NCI-H1930 (cell line): ENCODE results near the gene LMF1.
"Not testable (repeated sequence)": the region's sequence is repeated elsewhere in the genome, so short reads cannot be mapped to it uniquely, and the experiment has no call there.

Experiments
- DNase-seq, 2 experiments: peaks; one replicate each; lab custom pipeline; 2025; lab: John Stamatoyannopoulos, UW

The LMF1 gene

DNA sequence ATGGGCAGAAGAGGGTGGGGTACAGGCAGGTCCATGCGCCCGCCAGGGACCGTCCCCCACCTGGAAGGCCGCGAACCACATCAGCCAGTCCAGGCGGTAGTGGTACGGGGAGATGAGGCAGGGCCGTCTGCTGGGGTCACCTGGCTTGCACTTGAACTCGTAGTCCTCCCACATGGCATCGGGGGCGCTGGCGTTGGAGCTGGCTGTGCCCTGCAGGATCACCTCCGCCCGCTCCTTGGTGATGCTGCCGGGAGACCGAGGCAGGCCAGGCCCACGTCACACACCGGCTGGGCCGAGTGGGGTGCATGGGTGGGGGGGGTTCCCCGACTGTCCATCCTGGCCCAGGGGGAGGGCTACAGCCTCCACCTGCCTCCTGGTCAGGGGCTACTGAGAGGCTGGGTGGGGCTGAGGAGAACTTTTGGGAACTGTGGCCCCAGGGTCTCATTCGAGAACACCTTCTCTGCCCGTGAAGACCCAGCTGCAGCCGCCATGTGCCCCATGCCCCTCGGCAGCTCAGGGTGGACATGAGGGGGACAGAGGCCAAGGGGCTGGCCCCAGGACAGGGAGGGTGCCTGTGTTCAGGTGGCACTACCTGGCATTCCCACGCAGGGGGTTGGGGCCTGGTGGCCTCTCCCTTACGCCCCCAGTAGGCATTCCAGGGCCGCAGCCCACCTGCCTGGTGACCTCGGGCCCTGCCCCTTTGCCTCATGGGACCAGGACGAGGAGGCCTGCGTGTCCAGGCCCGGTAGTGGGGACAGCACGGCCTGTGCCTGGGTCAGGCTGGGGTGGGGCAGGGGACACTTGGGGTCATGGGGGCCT lies 100.8 kb downstream of the LMF1 start:
- DNase-seq: no peak

DNA sequence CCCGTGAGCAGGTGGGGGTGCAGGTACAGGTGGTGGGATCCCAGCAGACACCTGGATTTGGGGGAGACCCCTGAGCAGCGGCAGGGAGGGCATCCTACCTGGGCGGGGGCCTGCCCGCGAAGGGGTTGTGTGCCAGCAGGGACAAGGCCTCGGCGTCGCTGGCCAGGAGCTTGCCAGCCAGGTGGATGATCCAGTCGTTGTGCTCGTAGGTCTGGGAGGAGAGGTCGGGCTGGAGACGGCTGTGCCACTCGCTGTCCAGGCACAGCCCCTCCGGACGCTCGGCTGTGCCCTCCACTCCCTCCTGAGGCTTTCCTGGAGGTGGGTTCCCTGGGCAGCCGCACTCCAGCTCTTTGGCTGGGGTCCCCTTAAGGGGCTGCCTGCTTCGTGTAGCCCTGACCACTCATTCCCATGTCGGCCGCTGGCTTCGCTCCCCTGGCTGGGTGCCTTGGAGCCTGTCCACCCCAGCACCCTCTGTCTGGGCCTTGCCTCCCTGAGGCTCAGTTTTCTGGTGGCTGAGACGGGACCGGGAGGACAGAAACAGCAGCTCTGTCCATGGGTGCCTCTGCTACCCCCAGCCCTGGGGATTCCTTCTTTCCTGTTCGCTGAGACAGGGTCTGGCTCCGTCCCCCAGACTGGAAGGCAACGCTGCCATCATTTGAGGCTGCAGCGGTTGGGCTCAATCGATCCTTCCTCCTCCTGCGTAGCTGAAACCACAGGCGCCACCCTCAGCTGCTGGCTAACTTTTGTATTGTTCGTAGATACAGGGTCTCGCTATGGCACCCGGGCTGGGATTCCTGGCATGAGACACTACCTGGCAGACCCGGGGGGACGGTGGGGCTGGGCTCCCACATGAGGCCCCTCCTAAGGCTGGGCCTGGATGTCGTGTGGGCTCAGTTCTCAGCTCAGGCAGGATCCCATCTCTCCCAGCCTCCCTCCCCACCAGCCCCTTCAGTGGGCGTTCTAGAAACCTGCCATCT lies 101.7 kb downstream of the LMF1 start:
- no peak for DNase-seq

DNA sequence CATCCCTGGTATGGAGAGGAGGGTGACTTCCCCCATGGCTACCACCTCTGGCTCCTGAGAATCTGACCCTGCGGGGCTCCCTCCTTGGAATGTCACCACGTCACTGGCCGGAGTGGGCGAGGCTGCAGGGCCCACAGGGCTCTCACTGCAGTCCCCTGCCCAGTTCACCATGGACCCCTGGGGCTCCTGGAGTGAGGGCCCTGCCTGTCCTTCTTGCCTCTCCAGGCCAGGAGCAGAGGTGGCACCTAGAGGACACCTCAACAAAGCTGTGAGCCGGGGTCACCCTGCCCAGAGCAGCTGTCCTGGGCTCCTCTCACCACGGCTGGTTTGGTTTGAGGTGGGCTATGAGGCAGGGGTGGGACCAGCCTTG lies 102.4 kb downstream of the LMF1 start:
- no peak for DNase-seq

DNA sequence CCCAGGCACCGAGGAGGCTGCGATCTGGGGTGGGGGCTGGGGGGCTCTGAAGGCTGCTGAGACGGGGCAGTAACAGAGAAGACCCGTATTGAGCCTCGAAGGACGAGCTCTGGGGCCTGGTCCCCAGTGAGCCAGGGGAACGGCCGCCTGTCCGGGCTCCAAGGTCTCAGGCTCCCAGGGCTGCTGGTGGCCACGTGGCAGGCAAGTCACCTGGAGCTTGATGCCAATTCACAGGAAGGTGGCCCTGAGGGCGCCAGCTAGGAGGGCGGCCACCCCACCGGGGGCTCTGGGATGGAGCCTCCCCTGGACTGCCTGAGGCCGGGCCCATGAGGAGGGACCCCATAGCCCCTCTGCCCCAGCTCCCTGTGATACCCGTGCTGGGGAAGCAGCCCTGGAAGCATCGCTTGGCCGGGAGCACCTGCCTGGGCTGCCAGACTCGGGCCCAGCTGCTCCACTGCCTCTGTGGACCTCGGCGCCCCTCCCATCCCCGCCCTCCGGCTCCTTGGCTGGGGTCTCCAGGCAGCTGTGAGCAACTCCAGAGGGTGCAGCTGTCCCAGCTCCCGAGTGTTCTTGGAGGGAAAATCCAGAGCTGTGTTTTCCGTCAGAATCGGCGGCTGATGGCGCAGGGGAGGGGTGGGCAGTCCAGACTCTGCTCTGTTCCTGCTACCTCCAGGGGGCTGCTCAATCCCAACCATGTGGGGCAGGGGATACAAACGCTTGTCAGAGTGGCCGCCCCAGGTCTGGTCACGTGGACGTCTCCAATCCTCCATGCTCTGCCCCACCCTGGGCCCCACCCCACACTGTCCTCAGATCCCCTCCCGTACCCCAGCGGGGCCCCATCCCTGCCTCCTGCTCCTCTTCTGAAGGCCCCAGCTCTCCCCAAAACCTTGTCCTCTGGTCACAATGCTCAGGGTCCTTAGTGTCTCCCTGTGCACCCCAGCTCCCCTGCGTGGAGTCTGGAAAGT lies 103.1 kb downstream of the LMF1 start:
- DNase-seq: no peak

DNA sequence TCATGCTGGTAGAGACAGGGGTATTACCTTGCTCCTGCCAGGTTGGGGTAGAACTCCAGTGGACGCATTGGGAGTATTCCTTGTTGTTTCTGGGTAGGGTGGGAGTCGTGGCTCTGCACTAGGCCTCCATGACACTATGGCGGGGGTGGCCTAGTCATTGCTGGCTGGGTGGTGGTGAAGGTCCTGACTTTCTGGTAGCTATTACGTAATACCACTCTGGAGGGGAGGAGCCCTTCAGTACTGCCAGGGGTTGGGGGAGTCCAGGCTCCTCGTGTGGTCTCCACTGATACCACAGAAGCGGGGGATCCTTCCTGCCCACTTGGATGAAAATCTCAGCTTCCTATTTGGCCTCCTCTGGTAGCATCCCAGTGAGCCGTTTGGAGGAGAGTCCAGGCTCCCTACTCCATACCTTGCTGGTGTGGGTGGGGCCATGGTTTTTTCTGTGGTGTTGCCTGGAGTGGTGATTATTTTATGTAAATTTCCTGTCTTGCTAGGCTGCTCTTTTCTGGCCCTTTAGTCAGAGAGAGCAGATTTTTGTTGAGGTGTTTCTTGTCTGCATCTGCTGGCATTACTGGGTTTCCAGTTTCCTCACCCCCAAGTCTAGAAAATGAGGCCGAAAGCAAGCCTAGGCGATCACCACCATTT lies 104.4 kb downstream of the LMF1 start:
- no peak for DNase-seq

DNA sequence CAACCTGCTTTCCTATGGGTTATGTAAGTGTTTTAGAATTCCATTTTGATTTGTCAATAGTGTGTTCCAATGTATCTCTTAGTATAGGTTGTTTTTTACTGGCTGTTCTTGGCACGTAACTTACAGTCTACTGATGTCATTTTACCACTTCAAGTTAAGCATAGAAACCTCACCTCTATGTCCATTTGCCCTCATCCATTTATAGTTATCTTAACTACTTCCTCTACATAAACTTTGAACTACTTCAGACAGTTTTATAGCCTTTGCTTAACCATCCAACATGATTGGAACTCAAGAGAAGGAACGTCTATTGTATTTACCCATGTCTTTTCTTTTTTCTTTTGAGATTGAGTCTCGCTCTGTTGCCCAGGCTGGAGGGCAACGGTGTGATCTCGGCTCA lies 105.8 kb downstream of the LMF1 start:
- DNase-seq: no peak

DNA sequence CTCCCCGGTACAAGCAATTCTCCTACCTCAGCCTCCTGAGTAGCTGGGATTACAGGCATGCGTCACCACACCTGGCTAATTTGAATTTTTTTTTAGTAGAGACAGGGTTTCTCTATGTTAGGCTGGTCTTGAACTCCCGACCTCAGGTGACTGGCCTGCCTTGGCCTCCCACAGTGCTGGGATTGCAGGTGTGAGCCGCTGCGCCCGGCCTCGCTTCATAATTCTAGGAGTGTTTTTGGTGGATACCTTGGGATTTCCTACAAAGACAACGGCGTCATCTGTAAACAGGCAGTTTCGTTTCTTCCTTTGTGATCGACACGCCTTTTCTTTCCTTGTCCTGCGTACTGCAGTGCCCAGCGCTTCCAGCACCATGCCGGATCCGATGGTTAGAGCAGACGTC lies 109.3 kb downstream of the LMF1 start:
- no peak for DNase-seq

DNA sequence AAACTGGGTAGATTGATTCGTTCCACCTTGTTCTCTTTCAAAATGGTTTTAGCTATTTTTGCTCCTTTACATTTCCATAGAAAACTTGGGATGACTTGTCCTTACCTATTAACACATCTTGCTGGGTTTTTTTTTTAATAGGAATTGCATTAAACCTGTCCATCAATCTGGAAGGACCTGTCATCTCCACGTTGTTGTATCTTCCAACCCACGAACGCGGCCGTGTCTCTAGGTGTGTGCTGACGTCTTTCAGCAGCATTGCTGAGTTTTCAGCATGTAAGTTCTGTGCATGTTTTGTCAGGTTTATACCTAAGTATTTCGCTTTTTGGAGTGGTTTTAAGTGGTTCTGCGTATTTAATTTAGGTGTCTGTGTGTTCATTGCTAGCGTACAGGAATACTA lies 109.9 kb downstream of the LMF1 start:
- DNase-seq: no peak

DNA sequence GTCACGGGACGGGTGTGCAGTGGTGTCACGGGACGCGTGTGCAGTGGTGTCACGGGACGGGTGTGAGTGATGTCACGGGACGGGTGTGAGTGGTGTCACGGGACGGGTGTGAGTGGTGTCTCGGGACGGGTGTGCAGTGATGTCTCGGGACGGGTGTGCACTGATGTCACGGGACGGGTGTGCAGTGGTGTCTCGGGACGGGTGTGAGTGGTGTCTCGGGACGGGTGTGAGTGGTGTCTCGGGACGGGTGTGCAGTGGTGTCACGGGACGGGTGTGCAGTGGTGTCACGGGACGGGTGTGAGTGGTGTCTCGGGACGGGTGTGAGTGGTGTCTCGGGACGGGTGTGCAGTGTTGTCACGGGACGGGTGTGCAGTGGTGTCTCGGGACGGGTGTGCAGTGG lies 111.8 kb downstream of the LMF1 start:
- DNase-seq: not testable (repeated sequence)

DNA sequence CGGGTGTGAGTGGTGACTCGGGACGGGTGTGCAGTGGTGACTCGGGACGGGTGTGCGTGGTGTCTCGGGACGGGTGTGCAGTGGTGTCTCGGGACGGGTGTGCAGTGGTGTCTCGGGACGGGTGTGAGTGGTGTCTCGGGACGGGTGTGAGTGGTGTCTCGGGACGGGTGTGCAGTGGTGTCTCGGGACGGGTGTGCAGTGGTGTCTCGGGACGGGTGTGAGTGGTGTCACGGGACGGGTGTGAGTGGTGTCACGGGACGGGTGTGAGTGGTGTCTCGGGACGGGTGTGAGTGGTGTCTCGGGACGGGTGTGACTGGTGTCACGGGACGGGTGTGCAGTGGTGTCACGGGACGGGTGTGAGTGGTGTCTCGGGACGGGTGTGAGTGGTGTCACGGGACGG lies 112.3 kb downstream of the LMF1 start:
- not testable (repeated sequence) for DNase-seq

DNA sequence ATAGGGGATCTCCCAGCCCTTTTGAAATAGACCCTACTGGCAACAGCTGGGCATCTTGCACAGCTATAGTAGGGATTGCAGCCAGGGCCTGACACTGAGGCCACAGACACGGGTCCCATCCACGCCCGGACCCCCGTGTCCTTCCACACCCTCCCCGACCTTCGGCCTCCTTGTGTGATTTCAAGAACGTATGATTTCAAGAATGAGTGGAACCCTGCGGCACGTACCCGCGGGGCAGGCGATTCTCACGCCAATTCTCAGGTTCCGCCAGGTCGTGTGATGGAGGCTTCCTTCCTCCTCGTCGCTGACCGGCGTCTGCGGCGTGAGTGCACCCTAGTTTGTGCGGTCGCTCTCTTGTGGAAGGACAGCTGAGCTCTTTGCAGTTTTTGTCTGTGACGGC lies 114.0 kb downstream of the LMF1 start:
- no peak for DNase-seq

DNA sequence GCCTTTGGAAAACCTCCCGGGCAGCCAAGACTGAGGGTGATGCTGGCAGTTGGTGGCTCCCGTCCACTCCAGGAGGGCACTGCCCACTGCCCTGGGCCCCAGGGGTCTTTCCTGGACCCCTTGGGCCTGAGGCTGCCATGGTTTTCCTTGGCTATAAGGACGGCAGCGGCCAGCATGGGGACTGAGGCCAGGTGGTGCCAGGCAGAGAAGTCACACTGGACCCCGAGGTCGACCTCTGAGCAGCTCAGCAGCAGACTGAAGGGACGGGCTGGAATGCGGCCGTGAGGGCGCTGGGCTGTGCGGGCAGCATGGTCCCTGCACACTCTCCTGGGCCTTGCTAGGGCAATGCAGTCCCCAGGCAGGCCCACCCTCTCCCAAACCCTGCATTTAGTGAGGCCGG lies 114.7 kb downstream of the LMF1 start:
- DNase-seq: no peak

DNA sequence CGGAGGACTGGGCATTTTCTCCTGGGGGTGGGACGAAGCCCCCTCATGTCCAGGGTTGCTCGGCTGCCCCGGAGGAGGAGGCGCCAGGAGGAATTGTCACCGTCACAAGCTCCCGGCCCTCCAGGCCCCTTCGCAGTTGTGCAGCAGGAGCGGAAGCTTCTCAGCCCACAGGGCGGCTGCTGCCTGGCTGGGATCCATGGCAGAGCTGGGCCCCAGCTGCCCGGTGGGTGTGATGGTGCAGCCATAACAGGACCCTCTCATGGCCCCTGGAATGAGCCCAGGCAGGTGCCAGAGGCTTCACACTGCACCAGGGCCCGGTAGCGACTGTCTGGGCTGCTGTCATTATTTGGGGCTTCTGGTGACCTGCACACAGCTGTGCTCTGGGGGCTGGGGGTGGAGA lies 115.3 kb downstream of the LMF1 start:
- DNase-seq: no peak

DNA sequence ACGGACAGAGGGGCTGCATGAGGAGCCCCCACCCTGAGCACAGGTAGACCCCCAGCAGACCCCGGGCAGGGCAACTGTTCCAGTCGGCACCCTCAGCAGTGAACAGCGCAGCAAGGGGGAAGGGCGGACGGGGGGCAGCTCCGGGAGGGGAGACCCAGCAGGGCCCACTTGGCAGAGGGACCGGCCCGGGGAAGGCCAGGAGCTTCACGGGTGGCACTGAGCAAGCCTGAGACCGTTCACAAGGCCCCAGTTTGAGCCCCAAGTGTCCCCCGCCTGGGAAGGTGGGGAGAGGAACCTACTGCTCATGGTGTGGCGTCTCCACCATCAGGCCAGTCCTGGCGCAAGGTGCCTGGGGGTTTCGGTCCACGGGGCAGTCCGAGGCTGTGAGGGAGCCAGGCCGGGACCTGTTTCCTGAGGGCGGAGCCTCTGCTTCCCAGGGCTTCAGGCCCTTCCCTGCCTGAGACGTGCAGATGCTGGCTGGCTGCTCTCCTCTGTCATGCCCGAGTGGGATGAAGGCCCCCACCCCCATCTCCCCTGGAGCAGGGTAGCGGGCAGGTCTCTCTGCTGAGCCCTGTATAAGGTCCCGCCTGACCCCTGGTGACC lies 115.9 kb downstream of the LMF1 start:
- DNase-seq: no peak

DNA sequence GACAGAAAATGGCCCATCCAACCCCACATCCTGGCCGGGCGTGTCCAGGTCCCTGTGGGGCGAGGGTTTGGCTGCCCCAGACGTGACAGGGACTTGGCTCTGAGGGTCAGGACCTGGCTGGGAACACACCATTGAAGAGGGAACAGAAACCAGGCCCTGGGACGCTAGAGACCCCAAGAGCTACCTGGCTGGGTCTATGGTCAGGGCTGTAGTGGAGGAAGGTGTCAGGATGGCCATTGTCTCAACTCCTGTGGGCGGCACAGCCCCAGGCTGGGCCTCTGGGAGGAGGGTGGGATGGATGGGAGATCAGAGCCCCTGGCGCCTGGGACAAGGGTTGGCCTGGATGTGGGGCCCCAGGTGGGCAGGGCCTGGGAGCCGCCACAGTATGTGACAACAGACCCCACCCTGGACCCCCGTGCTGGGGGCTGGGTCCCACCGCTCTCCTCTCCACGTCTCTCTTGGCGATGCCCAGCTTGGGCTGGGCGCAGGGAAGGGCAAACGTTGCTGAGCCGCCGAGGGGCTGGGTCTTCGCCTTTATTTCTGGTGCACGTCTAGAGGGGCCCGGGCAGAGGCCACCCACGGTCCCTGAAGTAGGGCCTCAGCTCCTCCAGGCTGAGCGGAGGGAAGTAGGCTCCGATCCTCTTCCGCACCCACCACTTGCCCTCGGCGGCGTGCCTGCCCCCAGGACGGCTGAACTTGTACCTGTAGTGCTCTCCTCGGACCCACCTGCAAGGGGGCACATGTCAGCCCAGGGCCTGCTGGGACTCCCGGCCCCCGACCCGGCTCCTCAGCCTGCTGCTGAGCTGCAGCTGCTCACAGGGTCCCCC lies 116.6 kb downstream of the LMF1 start:
- DNase-seq: no peak

DNA sequence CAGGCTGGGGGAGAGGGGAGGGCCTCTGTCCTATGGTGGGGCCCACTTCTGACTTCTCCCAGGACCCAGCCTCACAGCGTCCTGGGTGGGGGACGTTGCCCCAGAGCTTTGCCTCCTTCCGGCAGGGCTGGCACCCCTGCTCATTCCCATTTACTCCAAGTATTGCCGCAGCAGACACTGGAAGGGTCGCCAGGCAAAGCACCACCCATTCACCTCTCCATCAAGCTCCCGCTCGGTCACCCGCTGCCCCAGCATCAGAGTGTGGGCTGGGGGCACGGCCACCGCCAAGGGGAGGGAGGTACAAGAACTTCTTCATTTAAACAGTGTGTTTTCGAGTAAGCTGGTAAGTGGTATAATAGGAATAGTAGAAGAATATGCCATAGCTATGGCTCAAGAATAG lies 117.5 kb downstream of the LMF1 start:
- no peak for DNase-seq

DNA sequence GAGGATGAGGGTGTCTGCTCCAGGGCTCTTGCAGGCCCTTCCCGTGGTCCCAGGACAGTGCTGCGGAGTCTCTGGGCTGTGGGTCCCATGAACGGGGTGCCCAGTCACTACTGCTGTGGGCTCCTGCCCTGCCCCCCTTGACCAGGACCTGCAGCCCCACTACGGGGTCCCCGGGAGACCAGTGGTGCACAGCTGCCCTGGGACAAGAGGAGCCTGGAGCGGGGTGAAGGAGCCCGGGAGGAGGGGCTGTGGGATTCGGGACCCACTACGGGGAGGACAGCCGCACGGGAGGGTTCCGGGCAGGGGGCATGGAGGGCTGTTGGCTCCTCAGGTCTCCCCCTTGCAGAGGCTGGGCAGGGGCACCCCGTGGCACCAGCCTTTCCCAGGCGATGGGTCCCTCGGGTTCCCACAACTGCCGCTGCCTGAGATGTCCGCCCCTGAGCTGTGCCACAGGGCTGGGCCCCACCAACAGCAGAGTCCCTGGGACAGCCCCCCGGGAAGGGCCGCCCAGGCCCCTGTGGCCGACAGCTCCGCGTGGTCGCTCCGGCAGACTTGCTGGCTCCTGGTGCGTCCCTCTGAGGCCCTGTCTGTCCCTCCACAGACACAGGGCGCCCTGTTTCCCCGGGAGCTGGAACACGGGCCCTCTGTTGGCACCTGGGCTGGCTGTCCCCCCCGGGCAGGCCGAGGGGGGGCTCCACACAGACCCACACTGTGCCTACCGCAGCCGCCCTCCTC lies 118.2 kb downstream of the LMF1 start:
- DNase-seq: no peak

DNA sequence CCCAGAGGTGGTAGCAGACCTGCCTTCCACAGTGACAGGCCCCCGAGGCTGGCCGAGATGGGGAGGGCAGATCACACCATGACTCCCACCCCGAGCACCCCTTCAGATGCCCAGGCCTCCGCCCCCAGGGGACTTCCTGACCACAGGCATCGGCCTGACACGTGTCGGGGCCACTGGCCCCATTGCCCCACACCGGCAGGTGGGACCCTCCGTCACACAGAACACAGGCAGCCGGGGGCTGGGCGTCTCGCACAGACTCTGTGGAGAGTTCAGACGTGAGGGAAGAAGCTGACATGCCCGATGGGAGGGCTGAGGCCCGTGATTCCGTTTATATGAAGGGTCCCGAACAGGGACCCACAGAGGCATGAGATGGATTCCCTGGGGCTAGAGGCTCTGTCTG lies 118.9 kb downstream of the LMF1 start:
- no peak for DNase-seq

DNA sequence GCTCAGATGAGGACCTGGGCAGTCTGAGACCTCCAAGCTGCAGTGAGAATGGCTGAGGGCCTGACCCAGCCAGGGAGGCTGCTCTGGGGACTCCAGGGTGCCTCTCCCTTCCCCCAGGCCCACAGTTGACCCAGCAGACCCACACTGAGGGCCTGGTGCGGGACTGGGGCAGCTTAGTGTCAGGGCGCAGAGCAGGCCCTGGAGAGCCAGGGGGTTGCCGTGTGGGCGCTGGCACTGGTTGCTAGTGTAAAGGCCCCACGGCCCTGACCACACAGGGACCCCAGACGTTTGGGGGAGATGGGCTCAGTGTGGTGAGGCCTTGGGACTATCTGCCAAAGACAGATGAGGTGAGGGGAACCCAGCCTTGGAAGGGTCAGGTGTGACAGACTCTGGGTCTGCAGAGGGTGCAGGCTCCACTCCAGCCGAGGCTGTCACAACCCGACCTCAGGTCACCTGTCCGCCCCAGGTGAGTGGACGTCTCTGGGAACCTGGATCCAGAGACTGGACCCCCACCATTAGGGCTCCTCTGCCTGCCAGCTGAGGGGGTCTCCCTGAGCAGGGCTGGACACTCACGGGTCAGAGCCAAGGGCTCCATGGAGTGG lies 119.5 kb downstream of the LMF1 start:
- DNase-seq: no peak
